H1 (cell line): ENCODE results near the gene RAB24. TPM values are rescaled to one million over a fixed set of nuclear protein-coding genes. Genes with fewer than 3 reads are reported as not detected.
A peak's percentile ranks its signal among the peaks of the same experiment; 100 is the strongest.

Source experiments
- CTCF ChIA-PET: fragments of 300-600 bp; sonication (Branson Sonifier 250); formaldehyde crosslinking; loops from one replicate; lab custom pipeline; 2021; ENCODE audit not compliant: partially characterized antibody; lab: Charles Lee
- POLR2A ChIA-PET: fragments of 300-600 bp; sonication (Branson Sonifier 250); formaldehyde crosslinking; loops from one replicate; lab custom pipeline; 2021; ENCODE audit warnings: inconsistent platforms; ENCODE audit not compliant: partially characterized antibody; lab: Charles Lee
- DNase-seq, 2 experiments: peaks; one replicate each; pipeline versions ENCODE4 v3.0.0 to v3.0.0-alpha.2; 2010 to 2022; ENCODE audit warnings: low spot score in 2 of 2, low read depth in 1 of 2, mixed read lengths in 1 of 2
- FAIRE-seq: peaks from 2 replicates; lab custom pipeline; 2011; peaks lifted over from hg19 to GRCh38; lab: Jason Lieb, UNC
- H2AFZ ChIP-seq: 2 replicates; pipeline ENCODE4 v1.8.1; 2012; ENCODE audit warnings: low read length, inconsistent platforms
- H2AK5ac ChIP-seq: 2 replicates; pipeline ENCODE4 v1.6.1; 2013; ENCODE audit warnings: low read depth, low read length
- H2BK120ac ChIP-seq: replicated peaks from 2 replicates; pipeline ENCODE3; 2013; ENCODE audit warnings: low read depth, low read length, inconsistent platforms
- H2BK12ac ChIP-seq: 2 replicates; pipeline ENCODE4 v1.6.1; 2013; ENCODE audit warnings: low read depth, low read length
- H2BK15ac ChIP-seq: 2 replicates; pipeline ENCODE4 v1.6.1; 2013; ENCODE audit warnings: low read length
- H2BK20ac ChIP-seq: 2 replicates; pipeline ENCODE4 v1.6.1; 2013; ENCODE audit warnings: low read length
- H2BK5ac ChIP-seq: 2 replicates; pipeline ENCODE4 v1.6.1; 2013; ENCODE audit warnings: low read depth, low read length
- H3K14ac ChIP-seq: 2 replicates; pipeline ENCODE4 v1.6.1; 2013; ENCODE audit warnings: inconsistent platforms; ENCODE audit not compliant: insufficient read length
- H3K18ac ChIP-seq: 2 replicates; pipeline ENCODE4 v1.6.1; 2013; ENCODE audit warnings: low read length; ENCODE audit errors: extremely low read depth
- H3K23ac ChIP-seq: 2 replicates; pipeline ENCODE4 v1.6.1; 2013; ENCODE audit warnings: inconsistent platforms; ENCODE audit not compliant: insufficient read length
- H3K23me2 ChIP-seq: 2 replicates; pipeline ENCODE4 v1.6.1; 2013; ENCODE audit warnings: low read depth, low read length
- H3K27ac ChIP-seq: 2 replicates; pipeline ENCODE4 v1.6.1; 2011; ENCODE audit warnings: low read depth, low read length, inconsistent platforms
- H3K27me3 ChIP-seq, 4 experiments: replicated peaks in 1 of 4; 1 replicate in 1 of 4; 2 replicates in 3 of 4; pipeline versions ENCODE4 v1.6.1 to v1.8.1; 2011 to 2013; ENCODE audit warnings: low read length in 3 of 4, mild to moderate bottlenecking in 3 of 4, inconsistent platforms in 2 of 4, mixed read lengths in 2 of 4, moderate library complexity in 1 of 4; ENCODE audit not compliant: control insufficient read depth in 3 of 4, insufficient read depth in 3 of 4; ENCODE audit errors: extremely low read depth in 1 of 4
- H3K36me3 ChIP-seq, 4 experiments: 2 replicates each; pipeline versions ENCODE4 v1.6.1 to v1.8.1; 2011 to 2013; ENCODE audit warnings: mild to moderate bottlenecking in 4 of 4, low read length in 3 of 4, moderate library complexity in 2 of 4, control low read depth in 1 of 4, inconsistent platforms in 1 of 4; ENCODE audit not compliant: insufficient read depth in 4 of 4, control insufficient read depth in 2 of 4
- H3K4ac ChIP-seq: replicated peaks from 2 replicates; pipeline ENCODE3; 2013; ENCODE audit warnings: low read length, low read depth, mixed read lengths, inconsistent platforms; ENCODE audit not compliant: insufficient read length
- H3K4me1 ChIP-seq, 4 experiments: replicated peaks in 1 of 4; 1 replicate in 1 of 4; 2 replicates in 3 of 4; pipeline versions ENCODE4 v1.6.1 to v1.8.1; 2011 to 2013; ENCODE audit warnings: low read length in 3 of 4, inconsistent platforms in 2 of 4, mixed read lengths in 1 of 4; ENCODE audit not compliant: insufficient read depth in 4 of 4, control insufficient read depth in 3 of 4
- H3K4me2 ChIP-seq, 2 experiments: 2 replicates each; pipeline versions ENCODE4 v1.6.1 to v1.8.1; 2011 to 2013; ENCODE audit warnings: low read depth in 2 of 2, low read length in 2 of 2, control low read depth in 1 of 2, inconsistent platforms in 1 of 2, mild to moderate bottlenecking in 1 of 2; ENCODE audit not compliant: insufficient read depth in 1 of 2
- H3K4me3 ChIP-seq, 4 experiments: fragments of 200-600, 300-600 bp in 1 of 4; sonication (generic), shearing (Covaris generic), sonication (Bioruptor Twin) in 1 of 4; 2 replicates each; pipeline versions ENCODE4 v1.5.1 to v1.8.1; 2011 to 2016; ENCODE audit warnings: low read length in 4 of 4, low read depth in 3 of 4, control low read depth in 2 of 4, inconsistent platforms in 2 of 4, mild to moderate bottlenecking in 2 of 4, mixed read lengths in 1 of 4, moderate library complexity in 1 of 4; ENCODE audit not compliant: insufficient read depth in 2 of 4; ENCODE audit errors: extremely low read depth in 1 of 4
- H3K56ac ChIP-seq: replicated peaks from 2 replicates; pipeline ENCODE3; 2013; ENCODE audit warnings: low read depth, mild to moderate bottlenecking, mixed read lengths, low read length, inconsistent platforms; ENCODE audit not compliant: insufficient read length
- H3K79me1 ChIP-seq: 2 replicates; pipeline ENCODE4 v1.6.1; 2013; ENCODE audit warnings: low read depth, low read length, control low read depth
- H3K79me2 ChIP-seq, 2 experiments: 2 replicates each; pipeline versions ENCODE4 v1.6.1 to v1.8.1; 2012 to 2013; ENCODE audit warnings: low read length in 2 of 2, mild to moderate bottlenecking in 2 of 2, inconsistent platforms in 1 of 2; ENCODE audit not compliant: insufficient read depth in 2 of 2, control insufficient read depth in 1 of 2
- H3K9ac ChIP-seq, 4 experiments: replicated peaks in 1 of 4; 1 replicate in 1 of 4; 2 replicates in 3 of 4; pipeline versions ENCODE4 v1.6.1 to v1.8.1; 2011 to 2013; ENCODE audit warnings: low read depth in 3 of 4, low read length in 3 of 4, control low read depth in 2 of 4, mild to moderate bottlenecking in 2 of 4, moderate library complexity in 2 of 4, inconsistent platforms in 1 of 4; ENCODE audit errors: extremely low read depth in 1 of 4
- H3K9me3 ChIP-seq, 2 experiments: 2 replicates each; pipeline versions ENCODE4 v1.6.1 to v1.8.1; 2012 to 2013; ENCODE audit warnings: mild to moderate bottlenecking in 2 of 2, moderate library complexity in 2 of 2, control low read depth in 1 of 2, inconsistent platforms in 1 of 2, low read depth in 1 of 2, low read length in 1 of 2, mixed read lengths in 1 of 2; ENCODE audit not compliant: insufficient read depth in 2 of 2
- H4K20me1 ChIP-seq, 2 experiments: replicated peaks in 1 of 2; 2 replicates each; pipeline versions ENCODE3 to v1.8.1; 2011 to 2013; ENCODE audit warnings: inconsistent platforms in 2 of 2, low read length in 2 of 2, mild to moderate bottlenecking in 1 of 2; ENCODE audit not compliant: insufficient read depth in 2 of 2, control insufficient read depth in 1 of 2
- H4K5ac ChIP-seq: 2 replicates; pipeline ENCODE4 v1.6.1; 2013; ENCODE audit warnings: low read length, low read depth, mixed read lengths, inconsistent platforms; ENCODE audit not compliant: insufficient read length
- H4K8ac ChIP-seq: 2 replicates; pipeline ENCODE4 v1.8.0; 2013; ENCODE audit warnings: mild to moderate bottlenecking, moderate library complexity, low read length, inconsistent platforms; ENCODE audit not compliant: insufficient read depth; ENCODE audit errors: extremely low read depth
- H4K91ac ChIP-seq: replicated peaks from 2 replicates; pipeline ENCODE3; 2013; ENCODE audit warnings: low read length, mixed read lengths, inconsistent platforms; ENCODE audit not compliant: insufficient read length
- CHD1 ChIP-seq: IDR thresholded peaks from 2 replicates; pipeline ENCODE4 v1.6.1; 2012; ENCODE audit warnings: low read depth, low read length, improper control_type of control experiment
- EZH2 ChIP-seq: fragments of 200-600 bp; sonication (generic); IDR thresholded peaks from 2 replicates; pipeline ENCODE4 v1.7.1; 2012; ENCODE audit warnings: low read depth, mild to moderate bottlenecking, moderate library complexity, low read length, inconsistent platforms; ENCODE audit not compliant: severe bottlenecking
- KDM4A ChIP-seq: IDR thresholded peaks from one replicate; pipeline ENCODE4 v1.7.1; 2012; ENCODE audit warnings: low read depth, mild to moderate bottlenecking, moderate library complexity, low read length, inconsistent platforms; ENCODE audit not compliant: severe bottlenecking
- YY1 ChIP-seq: IDR thresholded peaks from 2 replicates; pipeline ENCODE4 v1.6.1; 2011; ENCODE audit warnings: low read depth, mild to moderate bottlenecking, low read length
- WGBS, 2 experiments: shearing (Covaris generic) in 1 of 2; methylation state at CpG; one replicate each; pipeline versions ENCODE4 v1.1.6 to v1.1.7; 2013 to 2015; ENCODE audit warnings: low lambda C conversion rate in 2 of 2, mixed read lengths in 2 of 2, inconsistent platforms in 1 of 2, low coverage in 1 of 2, missing lambda C conversion rate in 1 of 2; ENCODE audit not compliant: insufficient replicate concordance in 2 of 2, insufficient coverage in 1 of 2, insufficient read length in 1 of 2; ENCODE audit errors: extremely low coverage in 1 of 2, missing lambda C conversion rate in 1 of 2; 5-methylcytosine and 5-hydroxymethylcytosine counted together
- polyA plus RNA-seq, 7 experiments: library from polyadenylated mRNA; depleted of rRNA in 3 of 7; stranded (reverse) in 5 of 7; unstranded in 2 of 7; fragments of >200 nt in 5 of 7; fragments of 200-250 nt in 2 of 7; gene quantifications; 1 replicate in 5 of 7; 2 replicates in 1 of 7; 4 replicates in 1 of 7; pipeline versions ENCODE4 v1.2.1 to v1.2.3, GENCODE V29; 2011 to 2013; ENCODE audit warnings: missing spikeins in 2 of 7, mixed read lengths in 2 of 7
- total RNA-seq: library from RNA; stranded (reverse); fragmentation: NEBNext Ultra II Directional; extraction: Animal tissue kit (Norgen Biotek cat#: 25700); gene quantifications from 2 replicates; pipeline ENCODE4 v1.2.1, GENCODE V29; 2021
- TF ChIP-seq, protein P1 (sequence below), 3 experiments: IDR thresholded peaks; 1 replicate in 2 of 3; 2 replicates in 1 of 3; pipeline versions ENCODE4 v1.5.1 to v1.6.1; 2011; ENCODE audit warnings: low read length in 3 of 3, mild to moderate bottlenecking in 3 of 3, inconsistent platforms in 2 of 3, low read depth in 1 of 3, moderate library complexity in 1 of 3; ENCODE audit not compliant: insufficient read depth in 1 of 3; ENCODE audit errors: control extremely low read depth in 1 of 3

Gene RAB24
- total and polyA plus RNA-seq, 2 of the 8 experiments (the other 6 are each of a cell fraction or from before 2014, with no cell fraction given) = 18.8 to 33.8 TPM

DNA sequence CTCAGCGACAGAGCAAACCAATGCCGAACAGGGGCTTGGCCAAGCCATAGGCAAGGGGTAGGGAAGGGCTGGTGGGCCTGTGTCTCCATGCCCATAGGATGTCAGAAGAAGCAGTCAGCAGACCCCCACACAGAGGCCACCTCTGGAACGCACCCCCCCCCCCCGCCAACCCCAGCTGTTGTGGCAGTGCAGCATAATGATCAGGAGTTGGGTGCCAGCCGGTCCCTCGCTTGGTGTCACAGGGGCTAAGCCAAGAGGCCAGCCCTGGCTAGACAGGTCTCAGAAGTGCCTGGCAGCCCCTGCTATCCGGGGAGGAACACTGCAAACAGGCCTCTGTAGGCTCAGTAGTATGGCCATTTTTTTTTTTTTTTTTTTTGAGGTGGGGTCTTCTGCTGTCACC is 11.9 kb upstream of the RAB24 start:
- Histone ChIP-seq H3K14ac (no peak overlapping the region), H3K9me3 (no peaks in the 10 kb centered on the region), H4K5ac (no peak overlapping the region), H3K18ac (no peak overlapping the region), H4K8ac (no peak overlapping the region), H3K56ac (no peak overlapping the region), H2BK15ac (0 out of 2 replicates have a peak overlapping the region, but pooled peaks have one; percentile 61), H2BK5ac (no peak overlapping the region), H2BK20ac (no peak overlapping the region), H3K4me2 (no peak overlapping the region), H2AK5ac (no peak overlapping the region), H3K9ac (no peak overlapping the region), H4K20me1 (peaks cover 0 to 4% of the 10 kb centered on the region in 2 experiments), H3K79me1 (no peaks in the 10 kb centered on the region), H3K36me3 (no peaks in the 10 kb centered on the region), H2BK120ac (no peak overlapping the region), H2AFZ (no peak overlapping the region), H3K4me3 (no peak overlapping the region), H3K23me2 (peaks cover 11% of the 10 kb centered on the region), H2BK12ac (peak overlapping the region; percentile 60; the same call in 1 of the 2 replicates), H3K79me2 (no peaks in the 10 kb centered on the region), H3K4ac (no peak overlapping the region), H3K23ac (no peak overlapping the region), H3K27ac (no peak overlapping the region), H3K27me3 (no peaks in the 10 kb centered on the region), H4K91ac (no peak overlapping the region), H3K4me1 (peaks cover 0 to 19% (median 13%) of the 10 kb centered on the region in 4 experiments; a peak in 6 of 7 replicates)
- ChIA-PET CTCF (interaction anchor here (1.5 to 16.6 kb wide), 9 partner anchors 10 to 140 kb away, joined by 4 to 251 read pairs (median 8); partner anchors contain the start of gene LMAN2), POLR2A (interaction anchor here (1.0 to 6.0 kb wide), 6 partner anchors 13 to 139 kb away, joined by 3 to 22 read pairs (median 4); partner anchors contain the start of genes LMAN2, PRELID1 and RAB24)
- FAIRE-seq (no peak), DNase-seq (no peak)
- TF ChIP-seq YY1 (no peak), EZH2 (no peak), CHD1 (no peak), KDM4A (no peak)
- TF ChIP-seq, protein P1, sequence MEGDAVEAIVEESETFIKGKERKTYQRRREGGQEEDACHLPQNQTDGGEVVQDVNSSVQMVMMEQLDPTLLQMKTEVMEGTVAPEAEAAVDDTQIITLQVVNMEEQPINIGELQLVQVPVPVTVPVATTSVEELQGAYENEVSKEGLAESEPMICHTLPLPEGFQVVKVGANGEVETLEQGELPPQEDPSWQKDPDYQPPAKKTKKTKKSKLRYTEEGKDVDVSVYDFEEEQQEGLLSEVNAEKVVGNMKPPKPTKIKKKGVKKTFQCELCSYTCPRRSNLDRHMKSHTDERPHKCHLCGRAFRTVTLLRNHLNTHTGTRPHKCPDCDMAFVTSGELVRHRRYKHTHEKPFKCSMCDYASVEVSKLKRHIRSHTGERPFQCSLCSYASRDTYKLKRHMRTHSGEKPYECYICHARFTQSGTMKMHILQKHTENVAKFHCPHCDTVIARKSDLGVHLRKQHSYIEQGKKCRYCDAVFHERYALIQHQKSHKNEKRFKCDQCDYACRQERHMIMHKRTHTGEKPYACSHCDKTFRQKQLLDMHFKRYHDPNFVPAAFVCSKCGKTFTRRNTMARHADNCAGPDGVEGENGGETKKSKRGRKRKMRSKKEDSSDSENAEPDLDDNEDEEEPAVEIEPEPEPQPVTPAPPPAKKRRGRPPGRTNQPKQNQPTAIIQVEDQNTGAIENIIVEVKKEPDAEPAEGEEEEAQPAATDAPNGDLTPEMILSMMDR (IDR thresholded peaks at IDR 0.05; ENCODE audit: control extremely low read depth in 1 of 3, insufficient read depth in 1 of 3, low read depth in 1 of 3, low read length in 3 of 3) = no peak
- 73% methylated on average over 5 of the region's 7 CpGs; no CpG with 5 or more reads in 1 of the 2 experiments for WGBS, 2 experiments
